ENCODE measurements around the gene PIF1. TPM values are rescaled to one million over a fixed set of nuclear protein-coding genes. Genes with fewer than 3 reads are reported as not detected.

The PIF1 gene
- total RNA-seq, 3 donors from 2014 or later (not counting 1 experiment from before 2014, with no cell fraction given), result 6.2 to 23.9 (median 9.7) TPM

GRCh38 chr15:64808785-64809453, 16.5 kb downstream of the PIF1 start:
- WGBS (ENCODE audit: insufficient coverage), result 81% methylated on average over 8 of the region's 10 CpGs
- Histone ChIP-seq H3K36me3 (ENCODE audit: control insufficient read depth, insufficient read depth, low read length) (no peaks in the 10 kb centered on the region), H3K27ac (ENCODE audit: low read length) (no peak overlapping the region), H3K4me3 (ENCODE audit: low read length) (no peak overlapping the region), H3K4me1 (ENCODE audit: control insufficient read depth, insufficient read depth, low read length) (no peaks in the 10 kb centered on the region), H3K9me3 (ENCODE audit: control insufficient read depth, insufficient read depth, low read length) (no peaks in the 10 kb centered on the region), H3K27me3 (ENCODE audit: control insufficient read depth, insufficient read depth, low read length) (no peaks in the 10 kb centered on the region)
- intact Hi-C loops (cut with micrococcal nuclease), result no loop called here
- Mint-ChIP-seq H3K4me1 (peaks cover 0 to 7% of the 10 kb centered on the region in 2 donors), H3K9me3 (no peaks in the 10 kb centered on the region), H3K27ac (no peak overlapping the region), H3K4me3 (no peak overlapping the region), H3K27me3 (ENCODE audit: low read depth in 2 of 2) (no peaks in the 10 kb centered on the region), H3K36me3 (no peaks in the 10 kb centered on the region)
- DNase-seq, result no peak
- no peak for ATAC-seq
- no peak for TF ChIP-seq CTCF (IDR thresholded peaks at IDR 0.05)

- no peak for ATAC-seq
- Histone ChIP-seq H3K27me3 (ENCODE audit: control insufficient read depth, insufficient read depth, low read length) (no peaks in the 10 kb centered on the region), H3K36me3 (ENCODE audit: control insufficient read depth, insufficient read depth, low read length) (no peaks in the 10 kb centered on the region), H3K4me3 (ENCODE audit: low read length) (no peak overlapping the region), H3K4me1 (ENCODE audit: control insufficient read depth, insufficient read depth, low read length) (no peaks in the 10 kb centered on the region), H3K27ac (ENCODE audit: low read length) (no peak overlapping the region), H3K9me3 (ENCODE audit: control insufficient read depth, insufficient read depth, low read length) (no peaks in the 10 kb centered on the region)
- DNase-seq, result no peak
- no peak overlapping the region for H3K4me3 Mint-ChIP-seq
- peaks cover 0 to 7% of the 10 kb centered on the region in 2 donors for H3K4me1 Mint-ChIP-seq
- no peaks in the 10 kb centered on the region for H3K27me3 Mint-ChIP-seq (ENCODE audit: low read depth in 2 of 2)
- 88% methylated on average over 5 of the region's 6 CpGs for WGBS (ENCODE audit: insufficient coverage)
- no peak for TF ChIP-seq CTCF (IDR thresholded peaks at IDR 0.05)
- intact Hi-C loops (cut with micrococcal nuclease), result no loop called here
- H3K27ac Mint-ChIP-seq, result no peak overlapping the region
- H3K9me3 Mint-ChIP-seq, result no peaks in the 10 kb centered on the region
- H3K36me3 Mint-ChIP-seq, result no peaks in the 10 kb centered on the region
Measured at GRCh38 chr15:64807751-64808222, 17.7 kb downstream of the PIF1 start.

- intact Hi-C loops (cut with micrococcal nuclease), result no loop called here
- no peak overlapping the region for H3K4me3 ChIP-seq (ENCODE audit: low read length)
- H3K4me1 Mint-ChIP-seq, result peaks cover 0 to 7% of the 10 kb centered on the region in 2 donors
- no peaks in the 10 kb centered on the region for H3K9me3 Mint-ChIP-seq
- no peaks in the 10 kb centered on the region for H3K36me3 ChIP-seq (ENCODE audit: control insufficient read depth, insufficient read depth, low read length)
- no peaks in the 10 kb centered on the region for H3K27me3 Mint-ChIP-seq (ENCODE audit: low read depth in 2 of 2)
- H3K4me3 Mint-ChIP-seq, result no peak overlapping the region
- no peaks in the 10 kb centered on the region for H3K36me3 Mint-ChIP-seq
- ATAC-seq (no peak), DNase-seq (no peak)
- H3K4me1 ChIP-seq (ENCODE audit: control insufficient read depth, insufficient read depth, low read length), result no peaks in the 10 kb centered on the region
- no peaks in the 10 kb centered on the region for H3K9me3 ChIP-seq (ENCODE audit: control insufficient read depth, insufficient read depth, low read length)
- no peak for TF ChIP-seq CTCF (IDR thresholded peaks at IDR 0.05)
- H3K27me3 ChIP-seq (ENCODE audit: control insufficient read depth, insufficient read depth, low read length), result no peaks in the 10 kb centered on the region
- 96% methylated on average over 13 of the region's 13 CpGs for WGBS (ENCODE audit: insufficient coverage)
- H3K27ac Mint-ChIP-seq, result no peak overlapping the region
- H3K27ac ChIP-seq (ENCODE audit: low read length), result no peak overlapping the region
Measured at GRCh38 chr15:64807051-64807749, 18.2 kb downstream of the PIF1 start.

Measured in natural killer cell (primary cell).